Measurements from ENCODE around the gene ACP6.

DNA sequence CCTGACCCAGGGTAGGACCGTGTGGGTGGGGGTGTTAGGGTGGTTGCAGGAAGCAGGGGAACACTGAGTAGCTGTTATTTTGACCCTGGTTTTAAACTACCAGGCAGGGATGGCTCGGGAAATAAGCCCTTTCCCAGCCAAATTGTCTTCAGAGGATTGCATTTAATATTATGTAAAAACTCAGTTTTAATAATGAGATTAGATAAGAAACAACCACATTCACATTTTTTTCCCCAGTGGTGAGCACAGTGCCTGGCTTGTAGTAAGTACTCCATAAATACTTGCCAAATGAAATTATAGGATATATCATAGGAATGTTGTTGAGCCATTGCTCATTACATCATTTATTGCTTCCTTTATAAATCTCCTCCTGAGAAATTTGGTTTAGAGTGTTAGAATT lies 3.1 kb upstream of the ACP6 start:
- TF ChIP-seq, protein P1, sequence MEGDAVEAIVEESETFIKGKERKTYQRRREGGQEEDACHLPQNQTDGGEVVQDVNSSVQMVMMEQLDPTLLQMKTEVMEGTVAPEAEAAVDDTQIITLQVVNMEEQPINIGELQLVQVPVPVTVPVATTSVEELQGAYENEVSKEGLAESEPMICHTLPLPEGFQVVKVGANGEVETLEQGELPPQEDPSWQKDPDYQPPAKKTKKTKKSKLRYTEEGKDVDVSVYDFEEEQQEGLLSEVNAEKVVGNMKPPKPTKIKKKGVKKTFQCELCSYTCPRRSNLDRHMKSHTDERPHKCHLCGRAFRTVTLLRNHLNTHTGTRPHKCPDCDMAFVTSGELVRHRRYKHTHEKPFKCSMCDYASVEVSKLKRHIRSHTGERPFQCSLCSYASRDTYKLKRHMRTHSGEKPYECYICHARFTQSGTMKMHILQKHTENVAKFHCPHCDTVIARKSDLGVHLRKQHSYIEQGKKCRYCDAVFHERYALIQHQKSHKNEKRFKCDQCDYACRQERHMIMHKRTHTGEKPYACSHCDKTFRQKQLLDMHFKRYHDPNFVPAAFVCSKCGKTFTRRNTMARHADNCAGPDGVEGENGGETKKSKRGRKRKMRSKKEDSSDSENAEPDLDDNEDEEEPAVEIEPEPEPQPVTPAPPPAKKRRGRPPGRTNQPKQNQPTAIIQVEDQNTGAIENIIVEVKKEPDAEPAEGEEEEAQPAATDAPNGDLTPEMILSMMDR (IDR thresholded peaks at IDR 0.05): no peak
- no peak for TF ChIP-seq POLR2AphosphoS5 (IDR thresholded peaks at IDR 0.05)
- no peak for TF ChIP-seq POLR2A (IDR thresholded peaks at IDR 0.05)
